ENCODE results near the gene WDR45. TPM values are rescaled to one million over a fixed set of nuclear protein-coding genes. Genes with fewer than 3 reads are reported as not detected.

WDR45 gene
- total and polyA plus RNA-seq, 7 donors, result 49.5 to 102 (median 78.5) TPM

DNA sequence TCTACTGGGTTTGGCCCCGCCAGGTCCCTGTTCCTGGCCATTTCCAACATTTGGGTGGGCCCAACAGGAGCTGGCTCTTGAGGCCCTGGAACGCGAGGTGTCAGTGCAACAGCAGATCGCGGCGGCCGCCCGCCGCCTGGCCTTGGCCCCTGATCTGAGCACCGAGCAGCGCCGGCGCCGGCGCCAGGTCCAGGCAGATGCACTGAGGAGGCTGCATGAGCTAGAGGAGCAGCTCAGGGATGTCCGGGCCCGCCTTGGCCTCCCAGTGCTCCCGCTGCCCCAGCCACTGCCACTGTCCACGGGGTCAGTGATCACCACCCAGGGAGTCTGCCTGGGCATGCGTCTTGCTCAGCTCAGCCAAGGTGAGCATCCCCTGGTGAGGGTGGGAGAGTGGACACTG, 15.4 kb downstream of the WDR45 start:
- H3K4me3 ChIP-seq, result no peak overlapping the region
- no peaks in the 10 kb centered on the region for H3K9me3 ChIP-seq
- peak; percentile 53 for DNase-seq
- WGBS, 2 donors, result 95 to 96% methylated on average over 20 of the region's 20 CpGs
- no peaks in the 10 kb centered on the region for H3K36me3 ChIP-seq
- H3K27me3 ChIP-seq, result no peaks in the 10 kb centered on the region
- intact Hi-C loops (cut with DNase I), result loop anchor here (10.0 kb wide), 1 partner anchor 60 kb away; the partner anchor contains the start of gene GPKOW
- no peak overlapping the region for H3K27ac ChIP-seq
- no peaks in the 10 kb centered on the region for H3K4me1 ChIP-seq
- TF ChIP-seq POLR2A (IDR thresholded peaks at IDR 0.05), result no peak
- TF ChIP-seq EP300 (IDR thresholded peaks at IDR 0.05), result no peak
- TF ChIP-seq POLR2AphosphoS5 (IDR thresholded peaks at IDR 0.05), result no peak
- no peak for TF ChIP-seq CTCF (IDR thresholded peaks at IDR 0.05)

DNA sequence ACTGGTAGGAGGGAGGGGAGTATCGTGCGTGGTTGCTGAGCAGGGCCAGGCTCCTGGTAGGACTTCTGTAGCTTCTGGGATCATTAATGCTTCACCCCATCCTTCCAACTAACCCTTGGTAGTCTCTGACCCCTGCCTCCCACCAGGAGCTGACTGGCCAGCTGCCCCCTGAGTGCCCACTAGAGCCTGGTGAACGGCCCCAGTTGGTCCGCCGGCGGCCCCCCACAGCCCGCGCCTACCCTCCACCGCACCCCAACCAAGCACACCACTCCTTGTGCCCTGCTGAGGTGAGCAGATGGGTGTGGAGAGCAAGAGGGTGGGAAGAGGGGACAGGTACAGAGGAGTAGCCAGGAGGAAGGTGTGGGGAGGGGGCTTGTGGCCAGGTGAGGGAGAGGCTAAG, 16.0 kb downstream of the WDR45 start:
- H3K4me3 ChIP-seq, result no peak overlapping the region
- H3K36me3 ChIP-seq, result no peaks in the 10 kb centered on the region
- no peak overlapping the region for H3K27ac ChIP-seq
- no peaks in the 10 kb centered on the region for H3K4me1 ChIP-seq
- H3K9me3 ChIP-seq, result no peaks in the 10 kb centered on the region
- intact Hi-C loops (cut with DNase I), result loop anchor here (10.0 kb wide), 1 partner anchor 61 kb away; the partner anchor contains the start of gene GPKOW
- DNase-seq, result no peak
- no peaks in the 10 kb centered on the region for H3K27me3 ChIP-seq
- no peak for TF ChIP-seq POLR2A (IDR thresholded peaks at IDR 0.05)
- WGBS, 2 donors, result 96 to 98% methylated on average over 9 of the region's 9 CpGs

DNA sequence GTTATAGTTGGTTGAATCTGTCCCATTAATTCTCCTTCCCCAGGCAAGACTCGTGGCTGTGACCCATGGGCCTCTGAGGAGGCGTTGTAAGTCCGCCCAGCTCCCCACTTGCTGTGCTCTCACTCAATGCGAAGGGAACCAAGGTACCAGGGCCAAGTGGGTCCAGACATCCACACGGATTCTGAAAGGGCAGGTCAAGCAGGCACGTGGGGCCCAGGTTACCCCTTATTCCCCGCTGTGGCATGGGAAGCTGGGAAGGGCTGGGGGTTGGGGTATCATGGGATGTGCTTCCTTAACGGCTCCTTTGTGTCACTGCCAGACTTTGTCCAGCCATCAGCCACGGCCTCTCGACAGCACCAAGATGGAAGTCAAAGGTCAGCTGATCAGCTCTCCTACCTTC, 17.8 kb downstream of the WDR45 start:
- Histone ChIP-seq H3K27ac (no peak overlapping the region), H3K27me3 (no peaks in the 10 kb centered on the region), H3K4me1 (no peaks in the 10 kb centered on the region), H3K36me3 (no peaks in the 10 kb centered on the region), H3K9me3 (no peaks in the 10 kb centered on the region), H3K4me3 (no peak overlapping the region)
- 82 to 86% methylated on average over 10 of the region's 10 CpGs for WGBS, 2 donors
- TF ChIP-seq POLR2AphosphoS5 (IDR thresholded peaks at IDR 0.05) (no peak), EP300 (IDR thresholded peaks at IDR 0.05) (no peak), POLR2A (IDR thresholded peaks at IDR 0.05) (no peak), CTCF (IDR thresholded peaks at IDR 0.05) (no peak)
- no peak for DNase-seq
- intact Hi-C loops (cut with DNase I), result loop anchor here (10.0 kb wide), 1 partner anchor 63 kb away; the partner anchor contains the start of gene GPKOW

DNA sequence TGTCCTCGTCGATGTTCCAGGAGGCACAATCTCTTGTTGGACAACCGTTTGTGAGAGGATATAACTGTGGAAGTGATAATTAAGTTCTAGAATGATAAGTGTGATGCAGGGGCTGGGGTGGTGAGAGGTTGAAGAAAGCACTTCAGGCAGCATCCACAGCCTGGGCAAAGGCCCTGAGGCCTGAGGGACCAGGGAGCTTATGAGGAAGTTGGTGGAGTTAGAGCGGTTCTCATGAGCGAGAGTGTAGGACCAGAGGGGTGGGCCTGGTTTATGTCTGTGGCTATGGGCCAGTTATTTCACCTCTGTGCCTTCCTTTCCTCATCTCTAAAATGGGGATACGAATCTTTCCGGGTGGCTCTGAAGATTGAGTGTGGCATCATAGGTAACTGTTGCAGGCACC, 18.2 kb downstream of the WDR45 start:
- H3K27me3 ChIP-seq, result no peaks in the 10 kb centered on the region
- DNase-seq, result no peak
- H3K4me1 ChIP-seq, result no peaks in the 10 kb centered on the region
- no peaks in the 10 kb centered on the region for H3K9me3 ChIP-seq
- WGBS, 2 donors, result 86 to 92% methylated on average over 7 of the region's 7 CpGs
- no peak overlapping the region for H3K27ac ChIP-seq
- H3K4me3 ChIP-seq, result no peak overlapping the region
- H3K36me3 ChIP-seq, result no peaks in the 10 kb centered on the region
- intact Hi-C loops (cut with DNase I), result loop anchor here (10.0 kb wide), 1 partner anchor 63 kb away; the partner anchor contains the start of gene GPKOW
- TF ChIP-seq POLR2A (IDR thresholded peaks at IDR 0.05) (no peak), EP300 (IDR thresholded peaks at IDR 0.05) (no peak), POLR2AphosphoS5 (IDR thresholded peaks at IDR 0.05) (no peak), CTCF (IDR thresholded peaks at IDR 0.05) (no peak)

DNA sequence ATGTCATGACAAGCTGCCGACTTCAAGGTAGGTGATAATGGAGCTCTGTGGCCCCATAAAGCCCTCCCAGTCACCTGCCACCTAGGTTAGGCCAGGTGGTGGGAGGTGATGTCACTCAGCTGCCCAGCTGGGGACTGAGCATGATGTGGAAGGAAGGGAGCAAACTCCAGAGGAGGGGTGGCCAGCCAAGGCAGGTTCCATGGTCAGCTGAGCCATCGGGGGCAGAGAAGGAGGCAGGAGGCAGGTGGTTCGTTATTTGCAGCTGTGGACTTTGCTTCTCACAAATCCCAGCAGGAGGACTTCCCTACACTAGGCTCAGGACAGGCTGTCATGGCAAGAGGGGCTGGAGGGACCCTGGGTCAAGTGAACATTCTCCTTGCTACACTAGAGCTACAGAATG, 18.8 kb downstream of the WDR45 start:
- WGBS, 2 donors, result 31 to 69% methylated on average over 3 of the region's 3 CpGs
- no peaks in the 10 kb centered on the region for H3K27me3 ChIP-seq
- H3K36me3 ChIP-seq, result no peaks in the 10 kb centered on the region
- H3K9me3 ChIP-seq, result no peaks in the 10 kb centered on the region
- TF ChIP-seq POLR2AphosphoS5 (IDR thresholded peaks at IDR 0.05) (no peak), CTCF (IDR thresholded peaks at IDR 0.05) (no peak), POLR2A (IDR thresholded peaks at IDR 0.05) (no peak), EP300 (IDR thresholded peaks at IDR 0.05) (no peak)
- no peaks in the 10 kb centered on the region for H3K4me1 ChIP-seq
- intact Hi-C loops (cut with DNase I), result loop anchor here (10.0 kb wide), 1 partner anchor 64 kb away; the partner anchor contains the start of gene GPKOW
- DNase-seq, result no peak
- no peak overlapping the region for H3K4me3 ChIP-seq
- no peak overlapping the region for H3K27ac ChIP-seq
